KMS-11 (cell line): ENCODE results near the gene PBX2.

Experiments used
- H2AFZ ChIP-seq: fragments of 200-600 bp; sonication (generic); 2 replicates; pipeline ENCODE4 v1.6.1; 2016; ENCODE audit warnings: antibody characterized with exemption, mixed run types, low read depth
- H3K27ac ChIP-seq: fragments of 200-600 bp; sonication (generic); 2 replicates; pipeline ENCODE4 v1.6.1; 2016; ENCODE audit warnings: mild to moderate bottlenecking, mixed run types
- H3K27me3 ChIP-seq: fragments of 200-600 bp; sonication (generic); 2 replicates; pipeline ENCODE4 v1.6.1; 2017; ENCODE audit warnings: mild to moderate bottlenecking, low read depth, mixed run types, moderate library complexity; ENCODE audit not compliant: insufficient read depth
- H3K36me3 ChIP-seq: fragments of 200-600 bp; sonication (generic); 2 replicates; pipeline ENCODE4 v1.6.1; 2017; ENCODE audit warnings: mild to moderate bottlenecking, mixed run types; ENCODE audit not compliant: insufficient read depth
- H3K4me1 ChIP-seq: fragments of 200-600 bp; sonication (generic); 2 replicates; pipeline ENCODE4 v1.6.1; 2016; ENCODE audit warnings: mild to moderate bottlenecking, low read depth, mixed run types; ENCODE audit not compliant: poor library complexity, severe bottlenecking
- H3K4me2 ChIP-seq: fragments of 200-600 bp; sonication (generic); 2 replicates; pipeline ENCODE4 v1.7.0; 2016; ENCODE audit warnings: mild to moderate bottlenecking, mixed run types
- H3K4me3 ChIP-seq: fragments of 200-600 bp; sonication (generic); IDR thresholded peaks from 2 replicates; pipeline ENCODE4 v1.6.1; 2017; ENCODE audit warnings: low read depth, low read length, mixed read lengths; ENCODE audit not compliant: insufficient read depth
- H3K79me2 ChIP-seq: fragments of 200-600 bp; sonication (generic); 2 replicates; pipeline ENCODE4 v1.6.1; 2016; ENCODE audit warnings: low read depth, mixed run types; ENCODE audit not compliant: insufficient read depth
- H3K9ac ChIP-seq: fragments of 200-600 bp; sonication (generic); 2 replicates; pipeline ENCODE4 v1.6.1; 2016; ENCODE audit warnings: mild to moderate bottlenecking, mixed run types
- H4K20me1 ChIP-seq: fragments of 200-600 bp; sonication (generic); 2 replicates; pipeline ENCODE4 v1.6.1; 2016; ENCODE audit warnings: mild to moderate bottlenecking, mixed run types; ENCODE audit not compliant: insufficient read depth
- CTCF ChIP-seq: fragments of 200-600 bp; sonication (generic); conservative IDR thresholded peaks from 2 replicates; pipeline ENCODE4 v1.6.1; 2017; ENCODE audit warnings: low read depth, mild to moderate bottlenecking, antibody characterized with exemption, low read length, moderate library complexity, mixed read lengths

The PBX2 gene

GRCh38 chr6:32208996-32209395 is 19.0 kb upstream of the PBX2 start:
- Histone ChIP-seq H3K4me1 (no peaks in the 10 kb centered on the region), H3K27me3 (no peaks in the 10 kb centered on the region), H3K4me3 (no peak overlapping the region)

GRCh38 chr6:32204268-32204715 is 14.3 kb upstream of the PBX2 start:
- Histone ChIP-seq H2AFZ (no peak overlapping the region), H3K36me3 (no peaks in the 10 kb centered on the region), H3K9ac (no peak overlapping the region), H3K4me1 (no peaks in the 10 kb centered on the region), H3K4me2 (no peak overlapping the region), H4K20me1 (no peaks in the 10 kb centered on the region), H3K27me3 (no peaks in the 10 kb centered on the region), H3K27ac (no peak overlapping the region), H3K4me3 (no peak overlapping the region), H3K79me2 (no peaks in the 10 kb centered on the region)
- no peak for TF ChIP-seq CTCF

More at GRCh38 chr6:32208996-32209395, 19.0 kb upstream of the PBX2 start:
- no peak for TF ChIP-seq CTCF
- Histone ChIP-seq H4K20me1 (no peaks in the 10 kb centered on the region), H3K4me2 (no peak overlapping the region), H2AFZ (no peak overlapping the region), H3K27ac (no peak overlapping the region), H3K36me3 (no peaks in the 10 kb centered on the region), H3K79me2 (no peaks in the 10 kb centered on the region), H3K9ac (no peak overlapping the region)

- Histone ChIP-seq H3K27ac (no peak overlapping the region), H3K4me1 (no peaks in the 10 kb centered on the region), H4K20me1 (no peaks in the 10 kb centered on the region), H3K36me3 (no peaks in the 10 kb centered on the region), H2AFZ (no peak overlapping the region), H3K27me3 (no peaks in the 10 kb centered on the region), H3K4me3 (no peak overlapping the region), H3K4me2 (no peak overlapping the region), H3K79me2 (no peaks in the 10 kb centered on the region), H3K9ac (no peak overlapping the region)
- TF ChIP-seq CTCF: no peak
These were observed 13.6 kb upstream of the PBX2 start for GRCh38 chr6:32203426-32204267.

- Histone ChIP-seq H3K9ac (no peak overlapping the region), H2AFZ (no peak overlapping the region), H3K4me3 (no peak overlapping the region), H3K27ac (no peak overlapping the region), H3K79me2 (no peaks in the 10 kb centered on the region), H3K4me2 (no peak overlapping the region), H3K4me1 (peaks cover 5% of the 10 kb centered on the region), H4K20me1 (no peaks in the 10 kb centered on the region), H3K36me3 (no peaks in the 10 kb centered on the region), H3K27me3 (no peaks in the 10 kb centered on the region)
- no peak for TF ChIP-seq CTCF
These were observed 12.2 kb upstream of the PBX2 start for GRCh38 chr6:32202186-32202585.
